H1 (cell line): ENCODE measurements around the gene FOSB. TPM values are rescaled to one million over a fixed set of nuclear protein-coding genes. Genes with fewer than 3 reads are reported as not detected.

Source experiments
- CTCF ChIA-PET: fragments of 300-600 bp; sonication (Branson Sonifier 250); formaldehyde crosslinking; loops from one replicate; lab custom pipeline; 2021; ENCODE audit not compliant: partially characterized antibody; lab: Charles Lee
- POLR2A ChIA-PET: fragments of 300-600 bp; sonication (Branson Sonifier 250); formaldehyde crosslinking; loops from one replicate; lab custom pipeline; 2021; ENCODE audit warnings: inconsistent platforms; ENCODE audit not compliant: partially characterized antibody; lab: Charles Lee
- DNase-seq, 2 experiments: peaks; one replicate each; pipeline versions ENCODE4 v3.0.0 to v3.0.0-alpha.2; 2010 to 2022; ENCODE audit warnings: low spot score in 2 of 2, low read depth in 1 of 2, mixed read lengths in 1 of 2
- FAIRE-seq: peaks from 2 replicates; lab custom pipeline; 2011; peaks lifted over from hg19 to GRCh38; lab: Jason Lieb, UNC
- H2AFZ ChIP-seq: 2 replicates; pipeline ENCODE4 v1.8.1; 2012; ENCODE audit warnings: low read length, inconsistent platforms
- H2AK5ac ChIP-seq: 2 replicates; pipeline ENCODE4 v1.6.1; 2013; ENCODE audit warnings: low read depth, low read length
- H2BK120ac ChIP-seq: replicated peaks from 2 replicates; pipeline ENCODE3; 2013; ENCODE audit warnings: low read depth, low read length, inconsistent platforms
- H2BK12ac ChIP-seq: 2 replicates; pipeline ENCODE4 v1.6.1; 2013; ENCODE audit warnings: low read depth, low read length
- H2BK15ac ChIP-seq: 2 replicates; pipeline ENCODE4 v1.6.1; 2013; ENCODE audit warnings: low read length
- H2BK20ac ChIP-seq: 2 replicates; pipeline ENCODE4 v1.6.1; 2013; ENCODE audit warnings: low read length
- H2BK5ac ChIP-seq: 2 replicates; pipeline ENCODE4 v1.6.1; 2013; ENCODE audit warnings: low read depth, low read length
- H3K14ac ChIP-seq: 2 replicates; pipeline ENCODE4 v1.6.1; 2013; ENCODE audit warnings: inconsistent platforms; ENCODE audit not compliant: insufficient read length
- H3K18ac ChIP-seq: 2 replicates; pipeline ENCODE4 v1.6.1; 2013; ENCODE audit warnings: low read length; ENCODE audit errors: extremely low read depth
- H3K23ac ChIP-seq: 2 replicates; pipeline ENCODE4 v1.6.1; 2013; ENCODE audit warnings: inconsistent platforms; ENCODE audit not compliant: insufficient read length
- H3K23me2 ChIP-seq: 2 replicates; pipeline ENCODE4 v1.6.1; 2013; ENCODE audit warnings: low read depth, low read length
- H3K27ac ChIP-seq: 2 replicates; pipeline ENCODE4 v1.6.1; 2011; ENCODE audit warnings: low read depth, low read length, inconsistent platforms
- H3K27me3 ChIP-seq, 4 experiments: replicated peaks in 1 of 4; 1 replicate in 1 of 4; 2 replicates in 3 of 4; pipeline versions ENCODE4 v1.6.1 to v1.8.1; 2011 to 2013; ENCODE audit warnings: low read length in 3 of 4, mild to moderate bottlenecking in 3 of 4, inconsistent platforms in 2 of 4, mixed read lengths in 2 of 4, moderate library complexity in 1 of 4; ENCODE audit not compliant: control insufficient read depth in 3 of 4, insufficient read depth in 3 of 4; ENCODE audit errors: extremely low read depth in 1 of 4
- H3K36me3 ChIP-seq, 4 experiments: 2 replicates each; pipeline versions ENCODE4 v1.6.1 to v1.8.1; 2011 to 2013; ENCODE audit warnings: mild to moderate bottlenecking in 4 of 4, low read length in 3 of 4, moderate library complexity in 2 of 4, control low read depth in 1 of 4, inconsistent platforms in 1 of 4; ENCODE audit not compliant: insufficient read depth in 4 of 4, control insufficient read depth in 2 of 4
- H3K4ac ChIP-seq: replicated peaks from 2 replicates; pipeline ENCODE3; 2013; ENCODE audit warnings: low read length, low read depth, mixed read lengths, inconsistent platforms; ENCODE audit not compliant: insufficient read length
- H3K4me1 ChIP-seq, 4 experiments: replicated peaks in 1 of 4; 1 replicate in 1 of 4; 2 replicates in 3 of 4; pipeline versions ENCODE4 v1.6.1 to v1.8.1; 2011 to 2013; ENCODE audit warnings: low read length in 3 of 4, inconsistent platforms in 2 of 4, mixed read lengths in 1 of 4; ENCODE audit not compliant: insufficient read depth in 4 of 4, control insufficient read depth in 3 of 4
- H3K4me2 ChIP-seq, 2 experiments: 2 replicates each; pipeline versions ENCODE4 v1.6.1 to v1.8.1; 2011 to 2013; ENCODE audit warnings: low read depth in 2 of 2, low read length in 2 of 2, control low read depth in 1 of 2, inconsistent platforms in 1 of 2, mild to moderate bottlenecking in 1 of 2; ENCODE audit not compliant: insufficient read depth in 1 of 2
- H3K4me3 ChIP-seq, 4 experiments: fragments of 200-600, 300-600 bp in 1 of 4; sonication (generic), shearing (Covaris generic), sonication (Bioruptor Twin) in 1 of 4; 2 replicates each; pipeline versions ENCODE4 v1.5.1 to v1.8.1; 2011 to 2016; ENCODE audit warnings: low read length in 4 of 4, low read depth in 3 of 4, control low read depth in 2 of 4, inconsistent platforms in 2 of 4, mild to moderate bottlenecking in 2 of 4, mixed read lengths in 1 of 4, moderate library complexity in 1 of 4; ENCODE audit not compliant: insufficient read depth in 2 of 4; ENCODE audit errors: extremely low read depth in 1 of 4
- H3K56ac ChIP-seq: replicated peaks from 2 replicates; pipeline ENCODE3; 2013; ENCODE audit warnings: low read depth, mild to moderate bottlenecking, mixed read lengths, low read length, inconsistent platforms; ENCODE audit not compliant: insufficient read length
- H3K79me1 ChIP-seq: 2 replicates; pipeline ENCODE4 v1.6.1; 2013; ENCODE audit warnings: low read depth, low read length, control low read depth
- H3K79me2 ChIP-seq, 2 experiments: 2 replicates each; pipeline versions ENCODE4 v1.6.1 to v1.8.1; 2012 to 2013; ENCODE audit warnings: low read length in 2 of 2, mild to moderate bottlenecking in 2 of 2, inconsistent platforms in 1 of 2; ENCODE audit not compliant: insufficient read depth in 2 of 2, control insufficient read depth in 1 of 2
- H3K9ac ChIP-seq, 4 experiments: replicated peaks in 1 of 4; 1 replicate in 1 of 4; 2 replicates in 3 of 4; pipeline versions ENCODE4 v1.6.1 to v1.8.1; 2011 to 2013; ENCODE audit warnings: low read depth in 3 of 4, low read length in 3 of 4, control low read depth in 2 of 4, mild to moderate bottlenecking in 2 of 4, moderate library complexity in 2 of 4, inconsistent platforms in 1 of 4; ENCODE audit errors: extremely low read depth in 1 of 4
- H3K9me3 ChIP-seq, 2 experiments: 2 replicates each; pipeline versions ENCODE4 v1.6.1 to v1.8.1; 2012 to 2013; ENCODE audit warnings: mild to moderate bottlenecking in 2 of 2, moderate library complexity in 2 of 2, control low read depth in 1 of 2, inconsistent platforms in 1 of 2, low read depth in 1 of 2, low read length in 1 of 2, mixed read lengths in 1 of 2; ENCODE audit not compliant: insufficient read depth in 2 of 2
- H4K20me1 ChIP-seq, 2 experiments: replicated peaks in 1 of 2; 2 replicates each; pipeline versions ENCODE3 to v1.8.1; 2011 to 2013; ENCODE audit warnings: inconsistent platforms in 2 of 2, low read length in 2 of 2, mild to moderate bottlenecking in 1 of 2; ENCODE audit not compliant: insufficient read depth in 2 of 2, control insufficient read depth in 1 of 2
- H4K5ac ChIP-seq: 2 replicates; pipeline ENCODE4 v1.6.1; 2013; ENCODE audit warnings: low read length, low read depth, mixed read lengths, inconsistent platforms; ENCODE audit not compliant: insufficient read length
- H4K8ac ChIP-seq: 2 replicates; pipeline ENCODE4 v1.8.0; 2013; ENCODE audit warnings: mild to moderate bottlenecking, moderate library complexity, low read length, inconsistent platforms; ENCODE audit not compliant: insufficient read depth; ENCODE audit errors: extremely low read depth
- H4K91ac ChIP-seq: replicated peaks from 2 replicates; pipeline ENCODE3; 2013; ENCODE audit warnings: low read length, mixed read lengths, inconsistent platforms; ENCODE audit not compliant: insufficient read length
- BCL11A ChIP-seq, 2 experiments: IDR thresholded peaks; one replicate each; pipeline ENCODE4 v1.6.1; 2011; ENCODE audit warnings: low read depth in 2 of 2, low read length in 2 of 2, mild to moderate bottlenecking in 2 of 2
- NRF1 ChIP-seq: IDR thresholded peaks from 2 replicates; pipeline ENCODE4 v1.6.1; 2011; ENCODE audit warnings: mild to moderate bottlenecking, low read depth, low read length, improper control_type of control experiment
- SIX5 ChIP-seq: IDR thresholded peaks from 2 replicates; pipeline ENCODE4 v1.6.1; 2011; ENCODE audit warnings: mild to moderate bottlenecking, low read depth, low read length
- ZNF274 ChIP-seq: IDR thresholded peaks from 2 replicates; pipeline ENCODE4 v1.7.0; 2012; ENCODE audit warnings: low read length, borderline replicate concordance; ENCODE audit errors: extremely low read depth
- WGBS, 2 experiments: shearing (Covaris generic) in 1 of 2; methylation state at CpG; one replicate each; pipeline versions ENCODE4 v1.1.6 to v1.1.7; 2013 to 2015; ENCODE audit warnings: low lambda C conversion rate in 2 of 2, mixed read lengths in 2 of 2, inconsistent platforms in 1 of 2, low coverage in 1 of 2, missing lambda C conversion rate in 1 of 2; ENCODE audit not compliant: insufficient replicate concordance in 2 of 2, insufficient coverage in 1 of 2, insufficient read length in 1 of 2; ENCODE audit errors: extremely low coverage in 1 of 2, missing lambda C conversion rate in 1 of 2; 5-methylcytosine and 5-hydroxymethylcytosine counted together
- polyA plus RNA-seq, 7 experiments: library from polyadenylated mRNA; depleted of rRNA in 3 of 7; stranded (reverse) in 5 of 7; unstranded in 2 of 7; fragments of >200 nt in 5 of 7; fragments of 200-250 nt in 2 of 7; gene quantifications; 1 replicate in 5 of 7; 2 replicates in 1 of 7; 4 replicates in 1 of 7; pipeline versions ENCODE4 v1.2.1 to v1.2.3, GENCODE V29; 2011 to 2013; ENCODE audit warnings: missing spikeins in 2 of 7, mixed read lengths in 2 of 7
- total RNA-seq: library from RNA; stranded (reverse); fragmentation: NEBNext Ultra II Directional; extraction: Animal tissue kit (Norgen Biotek cat#: 25700); gene quantifications from 2 replicates; pipeline ENCODE4 v1.2.1, GENCODE V29; 2021
- TF ChIP-seq, protein P1 (sequence below): IDR thresholded peaks from 2 replicates; pipeline ENCODE4 v1.6.1; 2012; ENCODE audit warnings: low read length, inconsistent platforms

Gene FOSB
- total and polyA plus RNA-seq, 2 of the 8 experiments (the other 6 are each of a cell fraction or from before 2014, with no cell fraction given), result 0.44 to 2.7 TPM

DNA sequence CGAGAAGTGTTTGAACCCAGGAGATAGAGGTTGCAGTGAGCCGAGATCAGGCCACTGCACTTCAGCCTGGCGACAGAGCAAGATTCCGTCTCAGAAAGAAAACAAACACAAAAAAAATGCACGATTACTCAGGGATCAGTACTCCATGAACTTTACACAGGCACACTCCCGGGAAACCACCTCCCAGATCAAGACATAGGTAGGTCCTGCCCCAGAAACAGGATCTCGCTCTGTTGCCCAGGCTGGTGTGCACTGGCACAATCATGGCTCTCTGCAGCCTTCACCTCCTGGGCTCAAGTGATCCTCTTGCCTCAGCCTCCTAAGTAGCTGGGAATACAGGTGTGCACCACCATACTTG, 50.7 kb downstream of the FOSB start:
- Histone ChIP-seq H3K9me3 (no peaks in the 10 kb centered on the region), H2AFZ (no peak overlapping the region), H4K8ac (no peak overlapping the region), H3K9ac (no peak overlapping the region), H3K18ac (no peak overlapping the region), H2BK12ac (no peak overlapping the region), H3K23ac (no peak overlapping the region), H4K20me1 (peaks cover 16 to 28% of the 10 kb centered on the region in 2 experiments), H4K91ac (no peak overlapping the region), H3K79me1 (peaks cover 20% of the 10 kb centered on the region), H3K56ac (no peak overlapping the region), H3K4me2 (no peak overlapping the region), H3K23me2 (no peaks in the 10 kb centered on the region), H3K27ac (no peak overlapping the region), H3K79me2 (peaks cover 7 to 30% of the 10 kb centered on the region in 2 experiments; a peak in 3 of 4 replicates), H2BK20ac (no peak overlapping the region), H4K5ac (no peak overlapping the region), H2AK5ac (no peak overlapping the region), H2BK15ac (no peak overlapping the region), H3K4me3 (no peak overlapping the region), H2BK5ac (no peak overlapping the region), H3K4me1 (no peaks in the 10 kb centered on the region), H3K27me3 (no peaks in the 10 kb centered on the region), H2BK120ac (no peak overlapping the region), H3K4ac (no peak overlapping the region), H3K14ac (no peak overlapping the region), H3K36me3 (peaks cover 13 to 42% (median 21%) of the 10 kb centered on the region in 4 experiments)
- ChIA-PET POLR2A (interaction anchor here (1.4 kb wide), 1 partner anchor 11 kb away, joined by 3 read pairs; no protein-coding TSS in a partner anchor), CTCF (interaction anchor here (0.6 to 2.9 kb wide), 4 partner anchors 23 to 123 kb away, joined by 3 to 8 read pairs (median 4); no protein-coding TSS in a partner anchor)
- 99% methylated on average over 7 of the region's 7 CpGs; no CpG with 5 or more reads in 1 of the 2 experiments for WGBS, 2 experiments
- FAIRE-seq, result no peak
- TF ChIP-seq SIX5, result no peak
- TF ChIP-seq NRF1, result no peak
- TF ChIP-seq, protein P1, sequence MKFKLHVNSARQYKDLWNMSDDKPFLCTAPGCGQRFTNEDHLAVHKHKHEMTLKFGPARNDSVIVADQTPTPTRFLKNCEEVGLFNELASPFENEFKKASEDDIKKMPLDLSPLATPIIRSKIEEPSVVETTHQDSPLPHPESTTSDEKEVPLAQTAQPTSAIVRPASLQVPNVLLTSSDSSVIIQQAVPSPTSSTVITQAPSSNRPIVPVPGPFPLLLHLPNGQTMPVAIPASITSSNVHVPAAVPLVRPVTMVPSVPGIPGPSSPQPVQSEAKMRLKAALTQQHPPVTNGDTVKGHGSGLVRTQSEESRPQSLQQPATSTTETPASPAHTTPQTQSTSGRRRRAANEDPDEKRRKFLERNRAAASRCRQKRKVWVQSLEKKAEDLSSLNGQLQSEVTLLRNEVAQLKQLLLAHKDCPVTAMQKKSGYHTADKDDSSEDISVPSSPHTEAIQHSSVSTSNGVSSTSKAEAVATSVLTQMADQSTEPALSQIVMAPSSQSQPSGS, result no peak
- TF ChIP-seq ZNF274, result no peak
- no peak for TF ChIP-seq BCL11A (IDR thresholded peaks at IDR 0.05; ENCODE audit: low read depth in 2 of 2, low read length in 2 of 2)
- DNase-seq, result no peak
